H1 (cell line): ENCODE results near the gene ZNF407.

Experiments used
- EGR1 ChIP-seq: IDR thresholded peaks from 2 replicates; pipeline ENCODE4 v1.6.1; 2011; ENCODE audit warnings: low read depth, low read length, borderline replicate concordance
- GABPA ChIP-seq: IDR thresholded peaks from 2 replicates; pipeline ENCODE4 v1.6.1; 2011; ENCODE audit warnings: mild to moderate bottlenecking, low read length, moderate library complexity, borderline replicate concordance; ENCODE audit not compliant: insufficient read depth
- HDAC2 ChIP-seq, 2 experiments: fragments of 300-600 bp in 1 of 2; sonication (generic) in 1 of 2; IDR thresholded peaks; 2 replicates each; pipeline ENCODE4 v1.6.1; 2011 to 2012; ENCODE audit warnings: low read depth in 2 of 2, low read length in 2 of 2, mild to moderate bottlenecking in 2 of 2, moderate library complexity in 2 of 2, borderline replicate concordance in 1 of 2, inconsistent platforms in 1 of 2
- TF ChIP-seq, protein P1 (sequence below), 3 experiments: IDR thresholded peaks; 1 replicate in 2 of 3; 2 replicates in 1 of 3; pipeline versions ENCODE4 v1.5.1 to v1.6.1; 2011; ENCODE audit warnings: low read length in 3 of 3, mild to moderate bottlenecking in 3 of 3, inconsistent platforms in 2 of 3, low read depth in 1 of 3, moderate library complexity in 1 of 3; ENCODE audit not compliant: insufficient read depth in 1 of 3; ENCODE audit errors: control extremely low read depth in 1 of 3

GRCh38 chr18:74832999-74833398 lies 235.3 kb downstream of the ZNF407 start:
- TF ChIP-seq, protein P1, sequence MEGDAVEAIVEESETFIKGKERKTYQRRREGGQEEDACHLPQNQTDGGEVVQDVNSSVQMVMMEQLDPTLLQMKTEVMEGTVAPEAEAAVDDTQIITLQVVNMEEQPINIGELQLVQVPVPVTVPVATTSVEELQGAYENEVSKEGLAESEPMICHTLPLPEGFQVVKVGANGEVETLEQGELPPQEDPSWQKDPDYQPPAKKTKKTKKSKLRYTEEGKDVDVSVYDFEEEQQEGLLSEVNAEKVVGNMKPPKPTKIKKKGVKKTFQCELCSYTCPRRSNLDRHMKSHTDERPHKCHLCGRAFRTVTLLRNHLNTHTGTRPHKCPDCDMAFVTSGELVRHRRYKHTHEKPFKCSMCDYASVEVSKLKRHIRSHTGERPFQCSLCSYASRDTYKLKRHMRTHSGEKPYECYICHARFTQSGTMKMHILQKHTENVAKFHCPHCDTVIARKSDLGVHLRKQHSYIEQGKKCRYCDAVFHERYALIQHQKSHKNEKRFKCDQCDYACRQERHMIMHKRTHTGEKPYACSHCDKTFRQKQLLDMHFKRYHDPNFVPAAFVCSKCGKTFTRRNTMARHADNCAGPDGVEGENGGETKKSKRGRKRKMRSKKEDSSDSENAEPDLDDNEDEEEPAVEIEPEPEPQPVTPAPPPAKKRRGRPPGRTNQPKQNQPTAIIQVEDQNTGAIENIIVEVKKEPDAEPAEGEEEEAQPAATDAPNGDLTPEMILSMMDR (IDR thresholded peaks at IDR 0.05; ENCODE audit: control extremely low read depth in 1 of 3, insufficient read depth in 1 of 3, low read depth in 1 of 3, low read length in 3 of 3): no peak
- no peak for TF ChIP-seq GABPA
- TF ChIP-seq HDAC2 (IDR thresholded peaks at IDR 0.05; ENCODE audit: borderline replicate concordance in 1 of 2, low read depth in 2 of 2, low read length in 2 of 2): no peak
- TF ChIP-seq EGR1: no peak
